DMS79 (cell line): ENCODE data around the gene GTF2H2C_2.
"Not testable (repeated sequence)": the region's sequence is repeated elsewhere in the genome, so short reads cannot be mapped to it uniquely, and the experiment has no call there.

Experiments used
- DNase-seq: peaks from one replicate; lab custom pipeline; 2025; lab: John Stamatoyannopoulos, UW

GTF2H2C_2 gene

DNA sequence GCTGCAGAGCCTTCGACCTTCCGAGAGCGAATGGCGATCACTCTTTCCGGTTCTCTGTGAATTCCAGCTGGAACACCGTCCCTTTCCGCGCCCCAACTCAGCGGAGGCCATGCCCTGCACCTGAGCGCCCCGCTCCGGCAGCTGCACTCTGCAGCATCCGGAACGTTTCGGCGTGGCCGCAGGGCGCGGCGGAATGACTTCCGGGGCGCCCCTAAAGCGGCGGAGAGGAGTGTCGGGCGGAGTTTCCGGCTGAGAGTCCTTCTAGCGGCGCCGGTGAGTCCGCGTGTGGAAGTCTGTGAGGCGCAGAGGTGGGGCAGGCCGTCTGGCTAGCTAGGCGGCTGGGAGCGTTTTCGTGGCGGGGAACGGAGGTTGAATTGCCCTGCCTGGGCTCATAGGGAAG, at the start of gene GTF2H2C_2:
Gene GTF2H2C_2, plus strand, starts transcription at position 252 of the 400 bp plus-strand sequence.
- DNase-seq: not testable (repeated sequence)

- not testable (repeated sequence) for DNase-seq
Observed at GRCh38 chr5:70400984-70401686, 14.0 kb upstream of the GTF2H2C_2 start.

DNA sequence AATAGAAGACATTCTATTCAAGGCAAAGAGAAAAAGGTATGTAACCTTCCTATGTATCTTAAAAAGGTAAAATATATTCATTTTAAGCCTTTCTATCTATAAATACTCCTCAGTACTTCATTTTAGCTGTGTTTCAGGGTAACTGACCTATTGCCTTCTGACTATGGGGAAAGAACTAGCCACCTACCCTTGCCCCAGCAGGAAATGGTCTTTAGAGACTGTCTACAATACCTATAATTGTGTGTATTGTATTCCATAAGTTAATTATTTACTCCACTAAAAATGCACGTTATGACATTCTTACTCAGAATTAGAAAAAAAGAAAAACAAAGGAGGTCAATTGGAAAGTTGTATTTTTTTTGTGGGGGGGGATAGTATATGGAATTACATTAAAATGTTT, 6.2 kb downstream of the GTF2H2C_2 start:
- DNase-seq: not testable (repeated sequence)

DNA sequence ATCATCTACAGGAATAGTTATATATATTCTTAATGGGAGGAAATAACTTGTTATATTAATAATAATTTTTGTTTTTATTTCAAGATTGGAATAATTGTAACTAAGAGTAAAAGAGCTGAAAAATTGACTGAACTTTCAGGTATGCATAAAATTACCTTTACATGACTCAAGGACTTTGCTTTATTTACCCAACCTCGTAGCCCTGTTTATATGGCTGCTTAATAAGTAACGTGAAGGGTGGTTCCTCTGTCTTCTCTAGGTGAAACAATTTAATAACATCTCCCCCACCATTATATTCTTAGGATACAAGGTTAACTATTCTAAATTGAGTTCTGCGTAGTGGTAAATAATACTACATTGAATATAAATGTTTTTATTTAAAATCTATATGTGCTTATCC, 8.0 kb downstream of the GTF2H2C_2 start:
- not testable (repeated sequence) for DNase-seq

- not testable (repeated sequence) for DNase-seq
Observed at GRCh38 chr5:70438518-70438917, 23.4 kb downstream of the GTF2H2C_2 start.

GRCh38 chr5:70449565-70449964, 34.4 kb downstream of the GTF2H2C_2 start:
- DNase-seq: not testable (repeated sequence)

DNA sequence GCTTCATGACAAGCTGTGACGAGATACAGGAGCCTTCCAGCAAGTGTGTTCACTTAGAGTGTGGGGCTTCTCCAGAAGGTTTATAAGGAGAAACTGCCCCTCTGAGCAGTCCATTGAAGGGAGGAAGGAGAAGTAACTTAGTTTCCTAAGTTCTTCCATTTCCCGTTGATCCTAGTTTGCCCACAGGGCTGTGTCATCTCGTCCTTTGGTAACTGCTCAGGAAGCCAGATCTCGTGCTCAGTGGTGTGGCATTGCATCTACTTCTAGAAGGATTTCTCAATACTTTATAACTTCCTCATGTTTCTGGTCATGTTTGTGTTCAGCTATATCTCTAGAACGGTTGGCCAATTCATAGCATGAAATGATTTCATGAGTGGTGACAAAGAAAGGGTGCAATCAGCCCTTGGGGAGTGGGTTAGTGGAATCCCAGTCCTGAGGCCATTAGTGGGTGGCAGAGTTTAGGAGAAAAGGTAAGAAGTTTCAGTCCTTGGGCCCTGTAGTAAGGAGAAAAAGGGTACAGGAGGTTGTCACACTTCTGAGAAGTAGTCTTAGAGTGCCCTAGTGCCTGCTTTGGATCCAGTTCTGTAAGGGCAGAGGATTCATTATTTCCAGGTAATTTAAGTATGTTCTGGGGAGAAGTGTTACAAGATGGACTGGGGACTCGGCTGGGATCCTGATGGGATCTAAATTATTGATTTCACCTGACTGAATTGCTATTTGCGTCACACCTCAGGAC, 36.2 kb downstream of the GTF2H2C_2 start:
- DNase-seq: not testable (repeated sequence)

DNA sequence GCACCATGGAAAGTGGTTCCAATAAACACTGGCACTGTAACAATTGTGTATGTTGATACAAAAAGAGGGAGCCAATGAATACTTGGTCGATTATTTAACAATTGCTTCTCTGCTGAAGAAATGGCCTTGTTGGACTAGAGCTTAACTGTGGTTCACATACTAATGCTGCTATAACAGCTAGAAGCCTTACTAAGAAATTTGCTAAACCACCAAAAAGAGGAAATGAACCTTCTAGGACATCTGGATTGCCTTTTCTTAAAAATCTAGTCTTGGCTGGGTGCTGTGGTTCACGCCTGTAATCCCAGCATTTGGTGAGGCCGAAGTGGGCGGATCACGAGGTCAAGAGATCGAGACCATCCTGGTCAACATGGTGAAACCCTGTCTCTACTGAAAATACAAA, 41.9 kb downstream of the GTF2H2C_2 start:
- not testable (repeated sequence) for DNase-seq

DNA sequence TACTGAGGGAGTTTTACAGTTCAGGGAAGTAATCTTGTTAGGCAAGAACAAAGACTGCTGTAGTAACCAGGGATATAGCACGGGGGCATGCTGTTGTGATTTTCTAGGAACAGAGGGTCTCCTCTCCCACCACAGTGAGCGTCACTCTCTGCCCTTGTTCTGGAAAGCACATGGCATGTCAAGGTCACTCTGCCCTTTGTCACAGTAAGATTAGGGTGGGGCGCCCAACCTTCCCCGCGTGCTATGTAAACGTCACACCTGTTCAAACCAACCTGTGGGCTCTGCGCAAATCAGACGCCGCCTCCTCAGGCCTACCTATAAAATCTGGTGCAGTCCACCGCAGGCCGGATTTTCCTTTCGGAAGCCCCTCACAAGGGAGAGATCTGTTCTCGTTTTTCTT, 44.0 kb downstream of the GTF2H2C_2 start:
- not testable (repeated sequence) for DNase-seq

- not testable (repeated sequence) for DNase-seq
Observed at GRCh38 chr5:70461984-70462383, 46.8 kb downstream of the GTF2H2C_2 start.

DNA sequence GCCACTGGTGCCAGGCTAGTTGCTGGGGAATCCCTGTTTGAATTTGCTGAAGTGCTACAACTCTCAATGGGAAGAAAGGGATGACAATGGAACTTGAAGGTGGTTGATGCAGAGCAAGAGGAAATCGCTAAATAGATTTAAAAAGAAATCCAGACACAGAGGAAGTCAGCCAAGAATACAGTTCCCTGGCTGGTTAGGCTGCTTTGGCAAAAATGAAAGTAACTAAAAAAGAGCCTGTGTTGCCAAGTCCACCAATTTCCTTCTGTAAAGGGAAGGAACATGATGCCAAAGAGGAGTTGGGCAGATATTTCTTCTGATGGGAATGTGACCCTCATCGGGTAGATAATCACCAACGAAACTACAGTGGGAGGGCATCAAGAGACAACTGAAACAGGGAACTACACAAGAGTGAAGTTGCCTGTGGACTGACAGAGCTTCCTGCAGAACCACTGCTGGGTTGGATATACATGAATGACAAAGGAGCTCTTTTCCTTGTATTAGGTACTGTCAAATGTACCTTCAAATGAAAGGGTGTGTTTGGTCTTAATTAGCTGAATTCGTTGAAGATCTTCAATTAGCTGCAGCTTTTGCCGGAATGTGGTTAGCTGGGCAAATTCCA, 49.0 kb downstream of the GTF2H2C_2 start:
- DNase-seq: not testable (repeated sequence)

GRCh38 chr5:70469926-70470509, 54.9 kb downstream of the GTF2H2C_2 start:
- DNase-seq: not testable (repeated sequence)
